Sigmoid colon (tissue), 4 donors: Measurements from ENCODE around the gene PRLR.

ENCODE experiments used
- EP300 ChIP-seq, 4 donors: sonication (generic); formaldehyde crosslinking; IDR thresholded peaks; one replicate each; pipeline ENCODE4 v1.6.1; 2017; ENCODE audit warnings: antibody characterized with exemption in 4 of 4
- POLR2A ChIP-seq, 2 donors: fragments of 450-650 bp; IDR thresholded peaks; one replicate each; pipeline ENCODE4 v1.6.1; 2016; ENCODE audit warnings: antibody characterized with exemption in 2 of 2, mild to moderate bottlenecking in 2 of 2, moderate library complexity in 2 of 2

GRCh38 chr5:35162848-35163709 is 67.2 kb downstream of the PRLR start:
- TF ChIP-seq EP300 (IDR thresholded peaks at IDR 0.05) (no peak), POLR2A (IDR thresholded peaks at IDR 0.05) (no peak)
